Right renal pelvis (tissue), 4 donors: ENCODE data around the gene ABCA3. TPM values are rescaled to one million over a fixed set of nuclear protein-coding genes. Genes with fewer than 3 reads are reported as not detected.
"Not testable (repeated sequence)": the region's sequence is repeated elsewhere in the genome, so short reads cannot be mapped to it uniquely, and the experiment has no call there.

Source experiments
- DNase-seq, 4 donors: peaks; one replicate each; pipeline ENCODE4 v3.0.0-alpha.2; 2013; ENCODE audit warnings: low read depth in 4 of 4, low spot score in 3 of 4, missing footprints in 1 of 4
- polyA plus RNA-seq, 4 donors: library from polyadenylated mRNA; unstranded; fragments of 120-200 nt; gene quantifications; one replicate each; pipeline ENCODE4 v1.2.1, GENCODE V29; 2013; ENCODE audit not compliant: insufficient read length in 4 of 4

The ABCA3 gene
- polyA plus RNA-seq: 1 to 10 TPM; 5.2 to 6.7 (median 5.7) TPM

GRCh38 chr16:2340564-2341455 lies at the start of gene ABCA3:
ABCA3 (minus strand) TSS chr16:2340728; CDS start chr16:2326466, 14,262 bp downstream.
- DNase-seq: peak; percentile 86 to 97 (median 87)

- DNase-seq: no peak
These were observed 48.4 kb upstream of the ABCA3 start for GRCh38 chr16:2388875-2389433.

- no peak for DNase-seq
These were observed 47.8 kb upstream of the ABCA3 start for GRCh38 chr16:2388139-2388874.

- DNase-seq: no peak
These were observed 46.5 kb upstream of the ABCA3 start for GRCh38 chr16:2386990-2387389.

- DNase-seq: not testable (repeated sequence)
These were observed 45.5 kb upstream of the ABCA3 start for GRCh38 chr16:2385982-2386381.

- no peak for DNase-seq
These were observed 44.8 kb upstream of the ABCA3 start for GRCh38 chr16:2385190-2385836.

- DNase-seq: no peak
These were observed 43.9 kb upstream of the ABCA3 start for GRCh38 chr16:2384426-2384825.

GRCh38 chr16:2383501-2383900 lies 43.0 kb upstream of the ABCA3 start:
- DNase-seq: no peak

- no peak for DNase-seq
These were observed 34.1 kb upstream of the ABCA3 start for GRCh38 chr16:2374644-2375043.

- DNase-seq: no peak
These were observed 32.6 kb upstream of the ABCA3 start for GRCh38 chr16:2373176-2373575.

GRCh38 chr16:2372684-2373083 lies 32.2 kb upstream of the ABCA3 start:
- DNase-seq: no peak

- no peak for DNase-seq
These were observed 30.9 kb upstream of the ABCA3 start for GRCh38 chr16:2371421-2371820.

- DNase-seq: no peak
These were observed 30.2 kb upstream of the ABCA3 start for GRCh38 chr16:2370721-2371120.

GRCh38 chr16:2366660-2367309 lies 26.3 kb upstream of the ABCA3 start:
- no peak for DNase-seq

GRCh38 chr16:2365397-2366294 lies 25.1 kb upstream of the ABCA3 start:
- no peak for DNase-seq

GRCh38 chr16:2364638-2365210 lies 24.2 kb upstream of the ABCA3 start:
- no peak for DNase-seq

- no peak for DNase-seq
These were observed 21.7 kb upstream of the ABCA3 start for GRCh38 chr16:2362218-2362617.

- no peak for DNase-seq
These were observed 20.6 kb upstream of the ABCA3 start for GRCh38 chr16:2361129-2361528.

GRCh38 chr16:2359919-2360318 lies 19.4 kb upstream of the ABCA3 start:
- no peak for DNase-seq
